ENCODE results near the gene RASL12.
"Not testable (repeated sequence)": the region's sequence is repeated elsewhere in the genome, so short reads cannot be mapped to it uniquely, and the experiment has no call there.

The RASL12 gene

DNA sequence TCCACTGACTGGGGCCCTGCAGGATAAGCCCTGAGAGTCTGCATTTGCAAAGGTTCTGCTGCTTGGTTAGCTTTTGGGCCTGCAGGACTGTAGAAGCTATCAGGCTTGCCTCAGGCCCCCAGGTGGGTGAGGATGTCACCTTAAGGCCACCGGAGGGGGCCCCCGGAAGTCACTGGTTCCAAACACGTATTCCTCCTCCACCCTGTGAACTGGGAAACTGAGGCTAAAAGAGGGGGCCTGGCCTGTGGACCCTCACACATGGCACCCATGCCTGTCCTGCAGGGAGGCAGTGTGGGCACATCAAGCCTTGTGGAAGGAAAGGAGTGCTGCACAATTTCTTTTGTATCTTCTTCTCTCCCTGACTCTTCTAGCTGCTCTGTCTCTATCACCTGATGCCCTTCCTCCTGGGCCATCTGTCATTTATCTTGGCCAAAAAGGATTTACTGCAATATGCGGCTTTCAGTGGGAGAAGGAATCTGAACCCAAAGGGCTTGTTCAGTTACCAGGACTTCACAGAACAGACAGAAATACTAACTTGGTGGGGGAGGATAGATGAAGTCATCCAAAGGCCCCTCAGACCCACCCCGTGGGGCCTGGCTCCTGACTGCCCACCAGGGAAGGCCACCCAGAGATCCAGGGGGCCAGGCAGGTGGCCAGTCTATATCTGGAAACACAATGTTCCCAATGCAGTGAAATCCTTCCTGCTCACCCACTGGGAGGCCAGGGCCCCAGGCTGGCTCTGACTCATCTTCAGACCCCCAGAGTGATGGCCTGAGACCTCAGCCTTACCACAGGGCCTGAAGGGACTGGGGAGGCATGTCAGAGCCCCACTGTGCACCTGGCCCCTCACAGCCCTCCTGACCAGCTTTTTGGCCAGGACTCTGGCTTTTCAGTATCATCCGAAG is 28.9 kb upstream of the RASL12 start:
- no peak overlapping the region for H3K4me3 ChIP-seq (ENCODE audit: low read length)
- no peak for DNase-seq (ENCODE audit: low read depth)
- TF ChIP-seq, protein P1, sequence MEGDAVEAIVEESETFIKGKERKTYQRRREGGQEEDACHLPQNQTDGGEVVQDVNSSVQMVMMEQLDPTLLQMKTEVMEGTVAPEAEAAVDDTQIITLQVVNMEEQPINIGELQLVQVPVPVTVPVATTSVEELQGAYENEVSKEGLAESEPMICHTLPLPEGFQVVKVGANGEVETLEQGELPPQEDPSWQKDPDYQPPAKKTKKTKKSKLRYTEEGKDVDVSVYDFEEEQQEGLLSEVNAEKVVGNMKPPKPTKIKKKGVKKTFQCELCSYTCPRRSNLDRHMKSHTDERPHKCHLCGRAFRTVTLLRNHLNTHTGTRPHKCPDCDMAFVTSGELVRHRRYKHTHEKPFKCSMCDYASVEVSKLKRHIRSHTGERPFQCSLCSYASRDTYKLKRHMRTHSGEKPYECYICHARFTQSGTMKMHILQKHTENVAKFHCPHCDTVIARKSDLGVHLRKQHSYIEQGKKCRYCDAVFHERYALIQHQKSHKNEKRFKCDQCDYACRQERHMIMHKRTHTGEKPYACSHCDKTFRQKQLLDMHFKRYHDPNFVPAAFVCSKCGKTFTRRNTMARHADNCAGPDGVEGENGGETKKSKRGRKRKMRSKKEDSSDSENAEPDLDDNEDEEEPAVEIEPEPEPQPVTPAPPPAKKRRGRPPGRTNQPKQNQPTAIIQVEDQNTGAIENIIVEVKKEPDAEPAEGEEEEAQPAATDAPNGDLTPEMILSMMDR (conservative IDR thresholded peaks at IDR 0.05; ENCODE audit: low read depth, low read length) = no peak

- no peak overlapping the region for H3K4me3 ChIP-seq (ENCODE audit: low read length)
- no peak for DNase-seq (ENCODE audit: low read depth)
- TF ChIP-seq, protein P1 (conservative IDR thresholded peaks at IDR 0.05; ENCODE audit: low read depth, low read length) = no peak
These were observed 27.9 kb upstream of the RASL12 start for GRCh38 chr15:65095747-65096104.

GRCh38 chr15:65095011-65095746 is 27.4 kb upstream of the RASL12 start:
- DNase-seq (ENCODE audit: low read depth) = no peak
- H3K4me3 ChIP-seq (ENCODE audit: low read length) = no peak overlapping the region
- TF ChIP-seq, protein P1 (conservative IDR thresholded peaks at IDR 0.05; ENCODE audit: low read depth, low read length) = no peak

DNA sequence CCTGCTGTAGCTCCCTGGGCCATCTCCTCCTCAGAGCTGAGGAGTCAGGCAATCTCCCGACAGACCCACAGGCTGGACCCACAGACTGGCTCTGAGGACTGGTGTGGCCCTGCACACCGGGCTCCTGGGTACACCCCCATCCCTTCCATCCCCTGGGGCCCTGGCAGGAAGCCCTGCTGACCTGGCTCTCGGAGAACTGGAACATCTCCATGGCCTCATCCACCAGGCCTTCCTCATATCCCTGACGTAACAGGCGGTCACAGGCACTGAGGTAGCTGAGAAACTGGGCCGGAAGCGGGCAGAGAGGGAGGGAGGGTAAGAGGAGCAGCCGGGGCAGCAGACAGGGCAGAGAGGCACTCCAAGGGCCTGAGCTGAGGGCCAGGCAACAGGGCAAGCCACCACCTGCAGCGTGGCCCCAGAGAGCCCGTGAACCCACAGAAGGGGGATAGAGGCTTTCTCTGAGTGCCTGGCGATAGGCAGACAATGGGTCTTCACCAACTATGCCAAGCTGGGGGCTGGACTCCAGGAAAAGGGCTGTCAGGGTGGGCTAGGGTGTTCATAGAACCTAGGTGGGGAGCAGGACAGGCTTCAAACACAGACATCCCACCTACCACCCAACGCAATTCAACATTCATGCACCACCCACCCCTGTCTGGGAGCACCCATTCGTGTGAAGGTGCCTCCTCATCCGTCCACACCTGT is 26.7 kb upstream of the RASL12 start:
- TF ChIP-seq, protein P1 (conservative IDR thresholded peaks at IDR 0.05; ENCODE audit: low read depth, low read length) = no peak
- no peak for DNase-seq (ENCODE audit: low read depth)
- no peak overlapping the region for H3K4me3 ChIP-seq (ENCODE audit: low read length)

GRCh38 chr15:65093793-65094170 is 26.0 kb upstream of the RASL12 start:
- not testable (repeated sequence) for H3K4me3 ChIP-seq (ENCODE audit: low read length)

GRCh38 chr15:65092911-65093792 is 25.4 kb upstream of the RASL12 start:
- H3K4me3 ChIP-seq (ENCODE audit: low read length) = no peak overlapping the region
- TF ChIP-seq, protein P1 (conservative IDR thresholded peaks at IDR 0.05; ENCODE audit: low read depth, low read length) = no peak
- no peak for DNase-seq (ENCODE audit: low read depth)

More at GRCh38 chr15:65093793-65094170, 26.0 kb upstream of the RASL12 start:
- not testable (repeated sequence) for DNase-seq (ENCODE audit: low read depth)

Measured in retinal pigment epithelial cell (primary cell).